Activated CD4-positive, alpha-beta T cell treated with anti-CD3 and anti-CD28 coated beads for 48 hours (primary cell): Measurements from ENCODE around the gene CDK15.
"Not testable (repeated sequence)": the region's sequence is repeated elsewhere in the genome, so short reads cannot be mapped to it uniquely, and the experiment has no call there.

Experiments
- DNase-seq: peaks from one replicate; pipeline ENCODE4 v3.0.0-alpha.2; 2020

Gene CDK15

GRCh38 chr2:201835066-201835465, 28.7 kb downstream of the CDK15 start:
- no peak for DNase-seq

- no peak for DNase-seq
These were observed 31.1 kb downstream of the CDK15 start for GRCh38 chr2:201837391-201837790.

GRCh38 chr2:201837824-201838431, 31.6 kb downstream of the CDK15 start:
- peak; percentile 26 for DNase-seq

- DNase-seq: no peak
These were observed 33.4 kb downstream of the CDK15 start for GRCh38 chr2:201839727-201840126.

- DNase-seq: no peak
These were observed 34.4 kb downstream of the CDK15 start for GRCh38 chr2:201840726-201841125.

GRCh38 chr2:201842131-201842860, 36.0 kb downstream of the CDK15 start:
- DNase-seq: no peak

- not testable (repeated sequence) for DNase-seq
These were observed 38.6 kb downstream of the CDK15 start for GRCh38 chr2:201844922-201845321.

GRCh38 chr2:201847481-201847880, 41.1 kb downstream of the CDK15 start:
- no peak for DNase-seq

- DNase-seq: no peak
These were observed 46.1 kb downstream of the CDK15 start for GRCh38 chr2:201852462-201852861.

GRCh38 chr2:201852878-201853415, 46.6 kb downstream of the CDK15 start:
- no peak for DNase-seq

- no peak for DNase-seq
These were observed 48.0 kb downstream of the CDK15 start for GRCh38 chr2:201854221-201854801.

GRCh38 chr2:201854841-201855240, 48.5 kb downstream of the CDK15 start:
- no peak for DNase-seq

GRCh38 chr2:201855356-201855755, 49.0 kb downstream of the CDK15 start:
- no peak for DNase-seq

GRCh38 chr2:201857326-201857725, 51.0 kb downstream of the CDK15 start:
- no peak for DNase-seq

- peak; percentile 49 for DNase-seq
These were observed 52.2 kb downstream of the CDK15 start for GRCh38 chr2:201858281-201859184.

GRCh38 chr2:201859949-201860348, 53.6 kb downstream of the CDK15 start:
- no peak for DNase-seq

GRCh38 chr2:201860636-201861066, 54.3 kb downstream of the CDK15 start:
- DNase-seq: peak; percentile 47

GRCh38 chr2:201862843-201863242, 56.5 kb downstream of the CDK15 start:
- DNase-seq: no peak

GRCh38 chr2:201866643-201867473, 60.5 kb downstream of the CDK15 start:
- no peak for DNase-seq

- no peak for DNase-seq
These were observed 65.1 kb downstream of the CDK15 start for GRCh38 chr2:201871471-201871870.

- DNase-seq: no peak
These were observed 66.3 kb downstream of the CDK15 start for GRCh38 chr2:201872591-201872990.

- no peak for DNase-seq
These were observed 73.7 kb downstream of the CDK15 start for GRCh38 chr2:201879996-201880395.
